GF-D8 (cell line): ENCODE data around the gene NRG2.

Experiments used
- DNase-seq: peaks from one replicate; lab custom pipeline; 2025; lab: John Stamatoyannopoulos, UW

NRG2 gene

DNA sequence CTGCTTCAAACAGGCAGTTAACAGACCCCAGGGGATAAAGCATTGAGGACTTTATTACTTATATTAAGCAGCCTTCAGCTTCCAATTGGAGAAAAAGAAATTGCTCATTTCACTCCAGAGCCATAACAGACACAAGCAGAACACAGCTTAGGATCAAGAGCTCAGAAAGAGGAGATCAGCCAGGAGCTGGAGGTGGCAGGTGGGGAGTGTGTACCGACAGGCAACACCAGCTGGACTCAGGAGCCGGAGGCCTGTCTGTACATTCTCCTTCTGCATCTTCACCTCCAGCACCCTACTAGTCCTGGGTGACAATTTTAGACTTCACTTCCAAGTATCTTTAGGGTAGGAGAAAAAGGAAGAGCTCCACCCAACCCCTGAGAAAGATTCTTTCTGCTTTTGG is 35.8 kb downstream of the NRG2 start:
- no peak for DNase-seq

DNA sequence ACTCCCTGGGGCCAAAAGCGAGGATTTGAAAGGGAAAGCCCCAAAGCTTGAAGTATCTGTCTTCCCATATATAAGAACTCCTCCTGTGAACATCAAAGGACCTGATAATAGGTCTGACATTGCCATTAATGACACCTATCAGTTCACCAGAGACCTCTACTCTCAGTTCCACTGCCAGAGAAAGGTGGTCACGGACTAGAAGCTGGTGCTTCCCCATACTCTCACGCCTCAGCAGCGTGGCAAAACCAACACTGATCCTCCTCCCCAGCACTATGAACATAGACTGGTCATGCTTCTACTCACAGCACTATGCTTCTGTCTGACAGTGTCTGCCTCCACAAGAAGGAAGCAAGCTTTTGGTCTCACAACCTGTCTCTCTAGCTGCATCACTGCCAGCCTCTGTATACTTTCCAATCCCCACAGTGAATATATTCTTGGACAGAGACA is 37.9 kb downstream of the NRG2 start:
- DNase-seq = no peak

GRCh38 chr5:140004174-140004573 is 38.9 kb downstream of the NRG2 start:
- DNase-seq = no peak

DNA sequence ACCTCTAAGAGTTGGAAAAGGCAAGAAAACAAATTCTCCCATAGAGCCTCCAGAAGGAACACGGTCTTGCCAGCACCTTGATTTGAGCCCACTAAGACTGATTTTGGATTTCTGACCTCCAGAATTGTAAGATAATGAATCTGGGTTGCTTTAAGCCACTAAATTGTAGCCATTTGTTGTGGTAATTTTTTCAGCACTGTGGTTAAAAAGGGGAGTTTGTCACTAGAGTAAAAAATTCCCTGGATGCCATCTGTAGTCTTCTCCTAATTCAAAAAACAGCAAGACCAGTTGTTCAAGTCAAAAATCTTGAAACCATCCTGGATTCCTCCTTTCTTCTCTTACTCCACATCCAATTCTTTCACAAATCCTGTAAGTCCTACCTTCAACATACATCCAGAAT is 39.6 kb downstream of the NRG2 start:
- DNase-seq = no peak

GRCh38 chr5:140000332-140000731 is 42.8 kb downstream of the NRG2 start:
- no peak for DNase-seq

GRCh38 chr5:139998837-139999236 is 44.3 kb downstream of the NRG2 start:
- no peak for DNase-seq

- DNase-seq = no peak
Observed at GRCh38 chr5:139997276-139997675, 45.8 kb downstream of the NRG2 start.

- no peak for DNase-seq
Observed at GRCh38 chr5:139995929-139996328, 47.2 kb downstream of the NRG2 start.

DNA sequence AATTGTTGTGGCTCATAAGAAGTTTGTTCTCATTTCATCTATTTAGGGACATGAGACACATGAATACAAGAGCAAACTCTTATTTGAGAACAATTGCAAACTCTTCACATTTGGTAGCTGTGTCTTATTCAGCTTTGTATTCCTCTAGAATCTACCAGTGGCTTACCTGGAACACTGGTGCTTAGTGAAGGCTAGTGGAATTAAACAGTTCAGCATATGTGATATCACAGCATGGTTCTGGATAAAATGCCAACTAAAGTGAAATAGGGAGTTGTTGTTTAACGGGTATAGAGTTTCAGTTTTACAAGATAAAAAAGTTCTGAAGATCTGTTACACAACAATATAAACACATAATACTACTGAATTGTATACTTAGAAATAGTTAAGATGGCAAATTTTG is 48.9 kb downstream of the NRG2 start:
- no peak for DNase-seq

DNA sequence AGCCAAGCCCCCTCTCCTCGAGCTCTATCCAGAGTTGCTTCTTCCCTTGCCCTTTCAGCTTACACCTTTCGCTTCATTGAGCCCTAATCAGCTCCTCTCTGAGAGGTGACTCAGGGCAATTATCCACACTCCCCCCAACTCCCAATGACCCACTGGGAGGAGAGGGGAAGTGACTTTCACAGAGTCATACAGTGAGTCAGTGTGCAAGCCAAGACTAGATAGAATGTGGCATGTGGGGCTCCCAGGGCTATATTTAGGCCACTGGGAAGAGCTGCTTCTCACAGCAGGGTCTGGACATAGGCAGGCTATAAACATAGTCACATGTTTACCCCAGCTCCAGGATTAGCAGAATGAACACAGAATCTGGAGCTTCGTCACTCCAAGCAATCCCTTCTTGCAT is 57.4 kb downstream of the NRG2 start:
- no peak for DNase-seq

- DNase-seq = no peak
Observed at GRCh38 chr5:139985290-139985689, 57.8 kb downstream of the NRG2 start.

- DNase-seq = no peak
Observed at GRCh38 chr5:139984816-139985215, 58.3 kb downstream of the NRG2 start.

DNA sequence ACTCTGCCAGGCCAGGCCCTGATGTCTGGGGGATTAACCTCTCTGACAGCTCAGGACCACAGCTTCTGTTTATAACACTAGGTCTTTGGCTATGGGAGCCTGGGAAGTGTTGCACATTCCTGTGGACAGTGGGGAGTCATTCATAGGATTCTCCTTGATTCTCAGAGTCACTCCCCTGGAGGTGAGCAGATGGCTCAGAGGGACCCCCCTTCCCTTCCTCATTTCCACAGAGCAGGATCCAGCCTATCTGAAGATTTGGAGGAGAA is 60.2 kb downstream of the NRG2 start:
- DNase-seq = no peak

DNA sequence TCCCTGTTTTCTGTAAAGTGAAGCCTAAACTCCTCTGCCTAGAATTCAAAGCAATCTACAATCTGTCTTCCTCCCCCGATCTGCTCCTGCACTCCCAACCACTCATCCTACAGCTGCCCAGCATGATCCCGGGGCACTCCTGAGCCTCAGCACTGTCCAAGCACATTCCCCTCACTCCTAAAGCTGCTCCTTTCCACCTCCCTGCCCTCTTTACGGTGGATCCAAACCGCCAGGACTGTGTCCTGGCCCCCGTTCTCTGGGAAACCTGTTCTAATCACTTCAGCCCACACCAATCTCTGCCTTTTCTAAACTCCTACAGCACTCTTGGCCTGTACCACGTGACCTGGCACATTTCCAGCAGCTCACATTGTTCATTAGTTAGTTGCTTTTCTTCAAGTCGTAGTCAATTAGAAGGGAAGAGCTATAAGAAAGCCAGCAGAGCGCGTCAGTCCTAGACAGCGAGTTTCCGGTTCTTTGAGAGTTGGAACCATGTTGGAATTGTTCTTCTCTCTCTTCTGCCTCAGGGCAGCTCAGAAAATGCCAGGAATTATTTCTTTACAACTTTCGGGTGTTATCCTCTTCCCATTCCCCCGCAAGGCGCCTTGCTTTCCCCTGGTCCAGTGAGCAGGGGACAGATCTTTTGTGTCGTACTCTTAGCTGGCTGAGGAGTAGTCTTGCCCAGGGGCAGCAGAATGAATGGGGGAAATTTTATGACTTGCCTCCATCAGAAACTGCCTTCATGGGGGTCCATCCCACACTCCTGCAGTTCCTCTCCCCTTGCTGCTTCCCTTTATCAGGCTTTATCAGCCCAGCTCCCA is 60.7 kb downstream of the NRG2 start:
- no peak for DNase-seq

DNA sequence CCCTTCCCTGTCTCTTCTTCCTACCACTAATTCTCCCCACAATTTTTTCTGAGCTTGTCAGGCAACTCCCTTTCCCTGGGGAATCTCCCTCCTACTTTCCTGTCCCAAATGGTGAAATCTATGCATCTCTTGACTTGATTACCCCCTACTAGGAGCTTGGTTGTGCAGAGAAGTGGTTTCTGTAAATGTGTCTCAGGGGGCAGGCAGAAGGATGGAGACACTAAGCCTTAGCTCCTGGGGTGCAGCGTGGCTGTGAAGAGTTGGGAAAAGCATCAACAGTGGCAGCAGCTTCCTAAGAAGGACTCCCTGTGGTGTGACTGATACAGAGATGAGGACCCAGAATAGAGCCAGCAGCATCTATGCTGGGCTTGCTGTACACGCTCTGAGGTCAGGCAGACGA is 62.3 kb downstream of the NRG2 start:
- DNase-seq = no peak

- no peak for DNase-seq
Observed at GRCh38 chr5:139979943-139980342, 63.2 kb downstream of the NRG2 start.

- no peak for DNase-seq
Observed at GRCh38 chr5:139979518-139979917, 63.6 kb downstream of the NRG2 start.

DNA sequence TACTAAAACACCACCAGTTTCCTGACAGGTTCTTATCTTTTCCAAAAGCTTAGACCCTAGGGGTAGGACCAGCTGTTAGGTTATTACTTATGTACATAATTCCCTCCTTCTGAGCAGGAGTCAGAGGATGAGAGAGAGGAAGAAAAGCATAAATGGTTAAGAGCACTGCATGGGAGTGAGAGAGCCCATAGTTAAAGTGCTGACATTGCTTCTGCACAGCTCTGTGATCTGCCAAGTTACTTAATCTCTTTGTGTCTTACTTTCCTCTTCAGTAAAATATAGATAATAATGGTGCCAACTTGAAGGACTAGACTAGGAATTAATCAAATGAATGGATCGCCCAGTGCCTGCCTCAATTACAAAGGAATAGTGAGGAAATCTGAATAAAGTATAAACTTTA is 66.4 kb downstream of the NRG2 start:
- no peak for DNase-seq

DNA sequence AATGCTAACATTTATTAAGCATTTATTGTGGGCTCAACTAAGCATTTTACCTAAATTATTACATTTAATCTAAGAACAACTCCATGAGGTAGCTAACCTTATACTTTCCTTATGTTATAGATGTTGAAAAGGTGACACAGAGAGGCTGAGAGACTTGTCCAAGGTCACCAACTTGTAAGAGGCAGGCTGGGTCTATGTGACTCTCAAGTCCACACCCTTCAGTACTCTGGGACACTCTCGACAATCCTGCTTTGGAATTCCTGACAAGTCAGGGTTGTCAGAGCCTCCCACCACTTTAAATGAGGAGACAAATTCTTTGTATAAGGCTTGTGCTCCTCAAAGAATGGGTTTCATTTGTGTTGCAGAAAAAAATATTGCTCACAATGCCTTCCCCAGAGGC is 67.2 kb downstream of the NRG2 start:
- no peak for DNase-seq

GRCh38 chr5:139975306-139975705 is 67.8 kb downstream of the NRG2 start:
- no peak for DNase-seq

- no peak for DNase-seq
Observed at GRCh38 chr5:139974661-139975060, 68.4 kb downstream of the NRG2 start.

- no peak for DNase-seq
Observed at GRCh38 chr5:139971202-139971725, 71.8 kb downstream of the NRG2 start.

- no peak for DNase-seq
Observed at GRCh38 chr5:139969318-139969717, 73.8 kb downstream of the NRG2 start.

DNA sequence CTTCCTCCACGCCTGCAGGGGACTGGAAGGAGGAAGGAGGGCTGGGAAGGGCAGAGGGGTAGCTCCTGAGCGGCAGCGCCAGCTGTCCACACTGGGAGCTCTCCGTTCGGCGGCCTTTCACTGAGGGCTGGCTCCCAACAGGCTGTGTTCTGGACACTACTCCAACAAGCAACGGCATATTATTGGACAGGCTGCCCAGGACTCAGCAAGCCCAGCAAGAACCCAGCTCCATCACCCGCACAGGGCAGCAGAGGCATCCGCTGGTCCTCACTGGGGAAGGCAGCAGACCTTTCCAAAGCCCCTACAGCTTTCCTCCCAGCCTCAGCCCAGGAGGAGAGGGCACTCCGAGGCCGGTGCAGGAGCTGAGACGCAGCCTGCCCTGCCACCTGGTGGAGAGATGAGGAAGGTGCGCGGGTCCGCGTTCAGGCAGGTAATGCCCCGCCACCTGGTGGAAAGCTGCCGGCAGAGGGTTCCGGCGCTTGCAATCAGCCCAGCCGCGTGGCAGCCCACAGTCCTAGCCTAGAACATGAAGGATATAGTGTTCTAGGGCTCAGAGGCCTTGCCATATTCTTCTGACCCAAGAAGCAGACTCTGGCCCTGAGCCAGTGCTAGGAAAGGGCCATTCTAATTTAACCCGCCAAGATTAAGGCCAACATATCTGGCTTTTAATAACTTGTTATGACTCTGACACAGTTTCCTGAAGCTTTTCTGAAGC is 74.4 kb downstream of the NRG2 start:
- DNase-seq = no peak
